Upper lobe of right lung (tissue), 1 donor: ENCODE measurements around the gene CFAP69. TPM values are rescaled to one million over a fixed set of nuclear protein-coding genes. Genes with fewer than 3 reads are reported as not detected.

Source experiments
- ATAC-seq: fragments of 200-7000 bp; cut with Tn5 transposase; one replicate; pipeline ENCODE4 v1.9.1; 2020; ENCODE audit warnings: mild to moderate bottlenecking, moderate library complexity
- DNase-seq: peaks from one replicate; pipeline ENCODE4 v3.0.0-alpha.2; 2020
- H3K27ac ChIP-seq: fragments of 200-600 bp; one replicate; pipeline ENCODE4 v1.8.0; 2022
- H3K27me3 ChIP-seq: fragments of 200-600 bp; one replicate; pipeline ENCODE4 v1.8.0; 2022; ENCODE audit warnings: mild to moderate bottlenecking
- H3K36me3 ChIP-seq: fragments of 200-600 bp; one replicate; pipeline ENCODE4 v1.8.0; 2022
- H3K4me1 ChIP-seq: fragments of 200-600 bp; one replicate; pipeline ENCODE4 v1.8.0; 2022
- H3K4me3 ChIP-seq: fragments of 200-600 bp; one replicate; pipeline ENCODE4 v1.8.0; 2022; ENCODE audit warnings: mild to moderate bottlenecking
- H3K9me3 ChIP-seq: fragments of 200-600 bp; one replicate; pipeline ENCODE4 v1.8.0; 2022
- CTCF ChIP-seq: fragments of 200-600 bp; IDR thresholded peaks from one replicate; pipeline ENCODE4 v1.8.0; 2022; ENCODE audit warnings: antibody characterized with exemption
- intact Hi-C: fragments of 100-400 bp; cut with DNase I; formaldehyde crosslinking; loops from one replicate; pipeline ENCODE4 v1.11.0; 2022
- total RNA-seq: library from RNA; stranded (reverse); fragmentation: NEBNext Ultra II Directional; extraction: Animal tissue kit (Norgen Biotek cat#: 25700); gene quantifications from one replicate; pipeline ENCODE4 v1.2.1, GENCODE V29; 2021
- donor health status: DM: no; HTN: yes; CAD: no; lungs with severe emphysema.

Gene CFAP69
- total RNA-seq, 1 donor from 2014 or later, result 3.0 TPM

GRCh38 chr7:90210475-90210874 lies 34.5 kb upstream of the CFAP69 start:
- intact Hi-C loops, result no loop called here
- no peak for ATAC-seq
- Histone ChIP-seq H3K27me3 (peaks cover 16% of the 10 kb centered on the region), H3K4me1 (no peaks in the 10 kb centered on the region), H3K27ac (peak overlapping the region; percentile 87), H3K4me3 (peak overlapping the region; percentile 61), H3K36me3 (no peaks in the 10 kb centered on the region), H3K9me3 (no peaks in the 10 kb centered on the region)
- no peak for DNase-seq
- no peak for TF ChIP-seq CTCF

DNA sequence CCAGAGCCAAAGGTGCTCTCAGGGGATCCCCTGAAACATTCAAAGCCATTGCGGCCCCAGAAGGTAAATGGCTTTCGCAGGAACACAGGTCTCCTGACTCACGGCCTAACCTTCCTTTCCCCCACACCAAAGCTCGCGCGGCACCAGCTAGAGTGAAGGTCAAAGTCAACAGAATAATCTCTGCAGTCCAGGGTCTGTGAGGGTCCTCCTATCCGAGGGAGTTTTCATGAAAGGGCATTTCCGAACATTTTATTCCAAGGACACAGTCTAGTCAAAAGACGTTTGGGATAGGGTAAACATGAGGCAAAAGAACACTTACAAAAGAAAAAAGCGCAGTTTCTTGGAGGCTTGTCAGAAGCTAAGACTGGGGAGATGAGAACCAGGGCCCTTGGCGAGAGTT lies 34.0 kb upstream of the CFAP69 start:
- Histone ChIP-seq H3K36me3 (no peaks in the 10 kb centered on the region), H3K4me1 (no peaks in the 10 kb centered on the region), H3K9me3 (no peaks in the 10 kb centered on the region), H3K27me3 (peaks cover 16% of the 10 kb centered on the region), H3K27ac (peak overlapping the region; percentile 87), H3K4me3 (peak overlapping the region; percentile 61)
- intact Hi-C loops, result no loop called here
- TF ChIP-seq CTCF, result no peak
- no peak for DNase-seq
- no peak for ATAC-seq

- intact Hi-C loops, result no loop called here
- H3K4me1 ChIP-seq, result no peaks in the 10 kb centered on the region
- DNase-seq (peak; percentile 91), ATAC-seq (peak; percentile 99)
- H3K9me3 ChIP-seq, result no peaks in the 10 kb centered on the region
- peaks cover 16% of the 10 kb centered on the region for H3K27me3 ChIP-seq
- peak; percentile 55 for TF ChIP-seq CTCF
- peak within 1 kb of the TSS; percentile 87 for H3K27ac ChIP-seq
- H3K4me3 ChIP-seq, result peak within 1 kb of the TSS; percentile 61
- no peaks in the 10 kb centered on the region for H3K36me3 ChIP-seq
These were observed 33.4 kb upstream of the CFAP69 start, which contains the start of gene STEAP2 for GRCh38 chr7:90211391-90212148. TSS of gene STEAP2 (plus strand) at chr7:90211740. CDS start at chr7:90225083, 13,343 bp downstream.

- intact Hi-C loops, result no loop called here
- Histone ChIP-seq H3K4me3 (peak overlapping the region; percentile 61), H3K27me3 (peaks cover 16% of the 10 kb centered on the region), H3K9me3 (no peaks in the 10 kb centered on the region), H3K36me3 (no peaks in the 10 kb centered on the region), H3K27ac (peak overlapping the region; percentile 72), H3K4me1 (no peaks in the 10 kb centered on the region)
- DNase-seq (no peak), ATAC-seq (no peak)
- no peak for TF ChIP-seq CTCF
These were observed 32.9 kb upstream of the CFAP69 start for GRCh38 chr7:90212149-90212495.

- no peaks in the 10 kb centered on the region for H3K4me1 ChIP-seq
- H3K4me3 ChIP-seq, result peak overlapping the region; percentile 61
- no peak overlapping the region for H3K27ac ChIP-seq
- ATAC-seq (no peak), DNase-seq (no peak)
- no peaks in the 10 kb centered on the region for H3K36me3 ChIP-seq
- intact Hi-C loops, result no loop called here
- H3K27me3 ChIP-seq, result peaks cover 16% of the 10 kb centered on the region
- no peaks in the 10 kb centered on the region for H3K9me3 ChIP-seq
- TF ChIP-seq CTCF, result no peak
These were observed 31.5 kb upstream of the CFAP69 start for GRCh38 chr7:90213521-90213920.
